K562 (cell line): Measurements from ENCODE around the gene PSMD2. TPM values are rescaled to one million over a fixed set of nuclear protein-coding genes. Genes with fewer than 3 reads are reported as not detected.

Source experiments
- ATAC-seq: fragments of 200-7000 bp; cut with Tn5 transposase; 3 replicates; pipeline ENCODE4 v1.9.1; 2020; ENCODE audit warnings: moderate library complexity
- BruUV-seq: library from RNA; stranded (reverse); fragments of 400-500 nt; replicated peaks from 2 replicates; lab custom pipeline; 2021; lab: Mats Ljungman, UMichigan
- CTCF ChIA-PET: fragments of 300-600 bp; formaldehyde crosslinking; extraction: SDS; loops from one replicate; lab custom pipeline; 2021; ENCODE audit warnings: low intra/inter-chr PET ratio; lab: Yijun Ruan, JAX
- POLR2A ChIA-PET: fragments of 300-600, 350-650 bp; sonication (Branson Sonifier 250); formaldehyde crosslinking; extraction: SDS; loops from one replicate; lab custom pipeline; 2021; ENCODE audit warnings: antibody characterized with exemption, inconsistent platforms; lab: Yijun Ruan, JAX
- DNase-seq, 4 experiments: peaks; one replicate each; pipeline versions ENCODE4 v3.0.0 to v3.0.0-alpha.2; 2011 to 2018; ENCODE audit warnings: low spot score in 3 of 4, mixed read lengths in 3 of 4; ENCODE audit errors: extremely low read depth in 1 of 4
- FAIRE-seq: peaks from 2 replicates; lab custom pipeline; 2011; peaks lifted over from hg19 to GRCh38; lab: Jason Lieb, UNC
- H2AFZ ChIP-seq: 2 replicates; pipeline ENCODE4 v1.6.0; 2011; ENCODE audit warnings: low read depth, low read length, control low read depth, inconsistent platforms
- H3K27ac ChIP-seq: fragments of 200-600 bp; 3 replicates; pipeline ENCODE4 v1.8.0; 2011; ENCODE audit warnings: low read depth, mild to moderate bottlenecking, control low read depth, inconsistent platforms, low read length, moderate library complexity, mixed read lengths; ENCODE audit errors: extremely low read depth
- H3K27me3 ChIP-seq, 2 experiments: fragments of 300-600 bp in 1 of 2; 2 replicates in 1 of 2; 3 replicates in 1 of 2; pipeline versions ENCODE4 v1.6.0 to v1.8.0; 2011; ENCODE audit warnings: inconsistent platforms in 2 of 2, low read length in 2 of 2, mild to moderate bottlenecking in 1 of 2, mixed read lengths in 1 of 2, moderate library complexity in 1 of 2; ENCODE audit not compliant: control insufficient read depth in 2 of 2, insufficient read depth in 2 of 2
- H3K36me3 ChIP-seq: fragments of 300-600 bp; 3 replicates; pipeline ENCODE4 v1.8.0; 2011; ENCODE audit warnings: mild to moderate bottlenecking, low read length, inconsistent platforms; ENCODE audit not compliant: control insufficient read depth, insufficient read depth
- H3K4me1 ChIP-seq, 2 experiments: fragments of 200-600 bp in 1 of 2; replicated peaks in 1 of 2; 2 replicates in 1 of 2; 3 replicates in 1 of 2; pipeline versions ENCODE4 v1.5.1 to v1.8.0; 2011; ENCODE audit warnings: inconsistent platforms in 2 of 2, low read length in 2 of 2, mild to moderate bottlenecking in 1 of 2, mixed read lengths in 1 of 2, moderate library complexity in 1 of 2; ENCODE audit not compliant: control insufficient read depth in 2 of 2, insufficient read depth in 2 of 2
- H3K4me2 ChIP-seq: 2 replicates; pipeline ENCODE4 v1.6.1; 2011; ENCODE audit warnings: low read length, control low read depth, inconsistent platforms, mixed read lengths; ENCODE audit not compliant: insufficient read depth
- H3K4me3 ChIP-seq: fragments of 200-600 bp; sonication (generic), shearing (Covaris generic); 2 replicates; pipeline ENCODE4 v1.5.1; 2016; ENCODE audit warnings: control low read depth, inconsistent platforms
- H3K79me2 ChIP-seq: fragments of 200-600 bp; 3 replicates; pipeline ENCODE4 v1.8.0; 2011; ENCODE audit warnings: low read length, inconsistent platforms; ENCODE audit not compliant: control insufficient read depth, insufficient read depth
- H3K9ac ChIP-seq, 2 experiments: 2 replicates each; pipeline versions ENCODE4 v1.6.0 to v1.6.1; 2011; ENCODE audit warnings: low read depth in 2 of 2, low read length in 2 of 2, control low read depth in 1 of 2, inconsistent platforms in 1 of 2, mild to moderate bottlenecking in 1 of 2, mixed read lengths in 1 of 2; ENCODE audit not compliant: insufficient read depth in 1 of 2
- H3K9me1 ChIP-seq: one replicate; pipeline ENCODE4 v1.6.0; 2011; ENCODE audit warnings: inconsistent platforms, mild to moderate bottlenecking, low read length, moderate library complexity; ENCODE audit not compliant: control insufficient read depth, insufficient read depth
- H3K9me3 ChIP-seq: replicated peaks from 2 replicates; pipeline ENCODE4 v1.5.1; 2011; ENCODE audit warnings: low read depth, low read length, inconsistent platforms; ENCODE audit not compliant: control insufficient read depth, insufficient read depth
- H4K20me1 ChIP-seq: replicated peaks from 2 replicates; pipeline ENCODE4 v1.6.1; 2011; ENCODE audit warnings: low read length, inconsistent platforms, mixed read lengths; ENCODE audit not compliant: control insufficient read depth, insufficient read depth
- CBFA2T3 ChIP-seq: fragments of 450-650 bp; IDR thresholded peaks from 2 replicates; pipeline ENCODE4 v1.6.1; 2017
- CCNT2 ChIP-seq: IDR thresholded peaks from 2 replicates; pipeline ENCODE4 v1.6.1; 2011; ENCODE audit warnings: borderline replicate concordance, low read depth, mild to moderate bottlenecking, moderate library complexity, mixed read lengths, low read length; ENCODE audit not compliant: insufficient read length; ENCODE audit errors: extremely low read depth
- RBM22 ChIP-seq: fragments of 200-400 bp; formaldehyde crosslinking; IDR thresholded peaks from 2 replicates; pipeline ENCODE4 v1.6.1; 2018; ENCODE audit warnings: low read length, low read depth; ENCODE audit not compliant: poor library complexity, severe bottlenecking
- SOX6 ChIP-seq: fragments of 450-650 bp; IDR thresholded peaks from 2 replicates; pipeline ENCODE4 v1.6.1; 2014; ENCODE audit warnings: mild to moderate bottlenecking
- SP2 ChIP-seq: IDR thresholded peaks from 2 replicates; pipeline ENCODE4 v1.6.1; 2011; ENCODE audit warnings: mild to moderate bottlenecking, low read depth, low read length, moderate library complexity; ENCODE audit not compliant: poor library complexity, severe bottlenecking; ENCODE audit errors: extremely low read depth
- SREBF2 ChIP-seq: sonication (generic); formaldehyde crosslinking; IDR thresholded peaks from 2 replicates; pipeline ENCODE4 v1.4.0; 2020; ENCODE audit warnings: mild to moderate bottlenecking, missing genetic modification reagents
- WGBS: fragments of 100-300 bp; shearing (Covaris generic); methylation state at CpG from one replicate; pipeline ENCODE4 v1.1.6; 2016; ENCODE audit warnings: low coverage, mixed read lengths; ENCODE audit not compliant: insufficient coverage; ENCODE audit errors: missing lambda C conversion rate; 5-methylcytosine and 5-hydroxymethylcytosine counted together
- in situ Hi-C: fragments of 300-500 bp; cut with MboI; formaldehyde crosslinking; loops from 4 replicates; pipeline ENCODE4 v1.15.0; 2018; ENCODE audit warnings: inconsistent platforms, mixed read lengths
- intact Hi-C: fragments of 100-400 bp; cut with micrococcal nuclease; formaldehyde crosslinking; loops from 2 replicates; pipeline ENCODE4 v1.14.2; 2022
- polyA plus RNA-seq, 8 experiments: library from polyadenylated mRNA; depleted of rRNA in 4 of 8; stranded (reverse) in 5 of 8; unstranded in 3 of 8; fragments of >200 nt; fragmentation: Nextera tagmentation in 2 of 8; fragmentation: Illumina TruSeq in 1 of 8; extraction: Ambion mirVana in 2 of 8; extraction: Trizol in 1 of 8; gene quantifications; 2 replicates each; pipeline versions ENCODE4 v1.2.1 to v1.2.3, GENCODE V29; 2011 to 2014; ENCODE audit warnings: inconsistent platforms in 1 of 8, missing spikeins in 1 of 8
- total RNA-seq, 7 experiments: library from RNA; depleted of rRNA in 6 of 7; stranded (reverse); fragments of >200 nt in 6 of 7; fragmentation: Illumina TruSeq in 2 of 7; extraction: Trizol in 2 of 7; gene quantifications; 2 replicates each; pipeline versions ENCODE4 v1.2.1 to v1.2.3, GENCODE V29; 2011 to 2021; ENCODE audit warnings: low replicate concordance in 1 of 7

PSMD2 gene
- total and polyA plus RNA-seq, 9 of the 15 experiments (the other 6 are each of a cell fraction or from before 2014, with no cell fraction given), result 152 to 484 (median 295) TPM

- CTCF ChIA-PET, result no interaction called here
- Histone ChIP-seq H4K20me1 (peaks cover 27% of the 10 kb centered on the region), H3K27me3 (peaks cover 0 to 12% of the 10 kb centered on the region in 2 experiments; a peak in 2 of 5 replicates), H3K4me1 (peaks cover 3 to 12% of the 10 kb centered on the region in 2 experiments; a peak in 4 of 5 replicates), H3K79me2 (peaks cover 8% of the 10 kb centered on the region; the same call in 2 of the 3 replicates), H3K9me1 (no peaks in the 10 kb centered on the region), H3K9ac (no peak overlapping the region), H2AFZ (no peak overlapping the region), H3K4me2 (no peak overlapping the region), H3K4me3 (no peak overlapping the region), H3K27ac (no peak overlapping the region), H3K9me3 (no peaks in the 10 kb centered on the region), H3K36me3 (no peaks in the 10 kb centered on the region)
- TF ChIP-seq SOX6 (no peak), RBM22 (no peak), SP2 (no peak), SREBF2 (CRISPR knock-in tag) (no peak), CCNT2 (no peak), CBFA2T3 (no peak)
- BruUV-seq, result no TSS peak
- ATAC-seq, result no peak
- in situ Hi-C loops, result no loop called here
- POLR2A ChIA-PET, result interaction anchor here (0.6 to 1.6 kb wide), 2 partner anchors 45 to 350 kb away, joined by 3 read pairs; no protein-coding TSS in a partner anchor
- FAIRE-seq, result no peak
- intact Hi-C loops, result no loop called here
- WGBS, result 80% methylated on average over 3 of the region's 3 CpGs
- no peak for DNase-seq
These were observed 43.6 kb upstream of the PSMD2 start for GRCh38 chr3:184255291-184256039.
